ENCODE measurements around the gene PES1.

Gene PES1

DNA sequence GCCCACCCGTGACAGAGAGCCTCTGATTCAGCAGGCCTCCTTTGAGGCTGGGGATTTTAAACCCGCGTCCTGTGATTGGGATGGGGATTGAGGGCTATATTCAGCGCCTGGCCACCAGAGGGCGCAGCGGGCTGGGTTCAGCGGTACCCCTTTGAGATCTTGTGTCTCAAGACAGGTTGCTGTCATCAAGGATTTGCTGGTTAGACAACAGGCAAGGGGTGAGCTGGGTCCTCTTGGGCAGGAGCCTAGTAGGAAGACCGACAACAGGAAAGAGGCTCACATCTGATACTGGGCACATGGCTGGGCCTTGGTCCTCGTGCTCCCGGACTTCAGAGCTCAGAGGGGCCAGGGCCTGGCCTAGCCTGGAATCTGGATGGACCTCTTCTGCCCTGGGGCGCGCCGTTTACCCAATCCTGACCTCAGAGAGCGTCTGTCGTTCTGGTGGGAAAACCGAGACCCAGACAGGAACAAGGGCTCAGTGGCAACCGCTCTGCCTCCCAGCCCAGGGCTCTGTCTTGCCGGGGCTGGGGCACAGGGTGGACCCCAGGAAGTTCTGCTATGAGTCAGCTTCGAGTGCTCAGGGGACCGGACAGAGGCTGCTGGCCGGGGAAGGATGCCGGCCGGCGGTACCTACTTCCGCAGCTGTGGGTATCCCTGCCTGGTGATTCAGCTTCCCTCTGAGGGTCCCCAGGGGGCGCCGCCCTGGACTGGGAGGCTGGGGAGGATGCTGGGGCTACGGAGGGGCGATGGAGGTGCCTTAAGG lies 42.9 kb upstream of the PES1 start:
- TF ChIP-seq, protein P1, sequence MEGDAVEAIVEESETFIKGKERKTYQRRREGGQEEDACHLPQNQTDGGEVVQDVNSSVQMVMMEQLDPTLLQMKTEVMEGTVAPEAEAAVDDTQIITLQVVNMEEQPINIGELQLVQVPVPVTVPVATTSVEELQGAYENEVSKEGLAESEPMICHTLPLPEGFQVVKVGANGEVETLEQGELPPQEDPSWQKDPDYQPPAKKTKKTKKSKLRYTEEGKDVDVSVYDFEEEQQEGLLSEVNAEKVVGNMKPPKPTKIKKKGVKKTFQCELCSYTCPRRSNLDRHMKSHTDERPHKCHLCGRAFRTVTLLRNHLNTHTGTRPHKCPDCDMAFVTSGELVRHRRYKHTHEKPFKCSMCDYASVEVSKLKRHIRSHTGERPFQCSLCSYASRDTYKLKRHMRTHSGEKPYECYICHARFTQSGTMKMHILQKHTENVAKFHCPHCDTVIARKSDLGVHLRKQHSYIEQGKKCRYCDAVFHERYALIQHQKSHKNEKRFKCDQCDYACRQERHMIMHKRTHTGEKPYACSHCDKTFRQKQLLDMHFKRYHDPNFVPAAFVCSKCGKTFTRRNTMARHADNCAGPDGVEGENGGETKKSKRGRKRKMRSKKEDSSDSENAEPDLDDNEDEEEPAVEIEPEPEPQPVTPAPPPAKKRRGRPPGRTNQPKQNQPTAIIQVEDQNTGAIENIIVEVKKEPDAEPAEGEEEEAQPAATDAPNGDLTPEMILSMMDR (IDR thresholded peaks at IDR 0.05): peak; percentile 91

DNA sequence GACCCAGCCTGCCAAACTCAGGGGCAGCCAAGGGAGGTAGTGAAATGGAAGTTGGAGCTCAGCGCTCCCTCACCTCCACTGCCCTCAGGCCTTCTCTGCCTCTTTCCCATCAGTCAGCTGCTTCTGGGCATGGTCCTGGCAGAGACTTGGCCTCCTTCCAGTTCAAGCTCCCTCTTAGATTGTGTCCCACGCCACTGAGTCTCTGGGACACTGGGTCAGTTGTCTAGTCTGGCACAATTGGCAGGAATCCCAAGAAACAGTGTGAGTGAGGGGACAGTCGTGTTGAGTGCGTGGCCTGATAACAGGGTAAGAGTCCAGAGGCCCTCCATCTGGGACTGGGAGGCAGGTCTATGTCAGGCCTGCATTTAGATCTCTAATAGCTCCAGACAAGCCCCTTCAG lies 36.8 kb upstream of the PES1 start:
- TF ChIP-seq, protein P1 (IDR thresholded peaks at IDR 0.05): no peak

DNA sequence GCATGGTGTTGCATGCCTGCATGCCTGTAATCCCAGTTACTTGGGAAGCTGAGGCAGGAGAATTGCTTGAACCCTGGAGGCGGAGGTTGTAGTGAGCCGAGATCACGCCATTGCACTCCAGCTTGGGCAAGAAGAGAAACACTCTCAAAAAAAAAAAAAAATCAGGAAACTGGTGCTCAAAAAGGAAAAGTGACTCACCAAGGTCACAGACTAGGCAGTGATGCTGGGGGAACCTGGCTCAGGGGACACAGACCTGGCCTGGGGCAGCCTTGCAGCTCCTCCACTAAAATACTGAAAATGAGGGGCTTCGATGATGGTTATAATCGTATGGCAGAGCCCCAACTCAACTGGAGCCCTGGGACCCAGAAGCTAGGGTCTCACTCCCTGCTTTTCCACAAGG lies 35.8 kb upstream of the PES1 start:
- TF ChIP-seq, protein P1 (IDR thresholded peaks at IDR 0.05): no peak

DNA sequence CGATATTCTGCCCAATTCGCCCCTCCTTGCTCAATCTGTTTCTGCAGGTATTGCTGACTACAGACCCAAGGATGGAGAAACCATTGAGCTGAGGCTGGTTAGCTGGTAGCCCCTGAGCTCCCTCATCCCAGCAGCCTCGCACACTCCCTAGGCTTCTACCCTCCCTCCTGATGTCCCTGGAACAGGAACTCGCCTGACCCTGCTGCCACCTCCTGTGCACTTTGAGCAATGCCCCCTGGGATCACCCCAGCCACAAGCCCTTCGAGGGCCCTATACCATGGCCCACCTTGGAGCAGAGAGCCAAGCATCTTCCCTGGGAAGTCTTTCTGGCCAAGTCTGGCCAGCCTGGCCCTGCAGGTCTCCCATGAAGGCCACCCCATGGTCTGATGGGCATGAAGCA lies 34.7 kb upstream of the PES1 start:
- TF ChIP-seq, protein P1 (IDR thresholded peaks at IDR 0.05): no peak

DNA sequence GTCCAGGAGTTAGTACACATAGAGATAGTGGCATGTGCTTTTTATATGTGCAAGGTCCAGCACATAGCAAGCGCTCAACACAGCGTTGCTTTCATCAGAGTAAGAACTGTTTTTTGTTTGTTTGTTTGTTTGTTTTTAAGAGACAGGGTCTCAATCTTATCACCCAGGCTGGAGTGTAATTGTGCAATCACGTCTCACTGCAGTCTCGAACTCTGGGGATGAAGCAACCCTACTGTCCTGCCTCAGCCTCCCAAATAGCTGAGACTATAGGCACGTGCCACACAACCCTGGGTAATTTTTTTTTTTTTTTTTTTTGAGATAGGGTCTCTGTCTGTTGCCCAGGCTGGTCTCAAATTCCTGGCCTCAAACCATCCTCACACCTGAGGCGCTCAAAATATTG lies 26.1 kb upstream of the PES1 start:
- TF ChIP-seq, protein P1 (IDR thresholded peaks at IDR 0.05): no peak

DNA sequence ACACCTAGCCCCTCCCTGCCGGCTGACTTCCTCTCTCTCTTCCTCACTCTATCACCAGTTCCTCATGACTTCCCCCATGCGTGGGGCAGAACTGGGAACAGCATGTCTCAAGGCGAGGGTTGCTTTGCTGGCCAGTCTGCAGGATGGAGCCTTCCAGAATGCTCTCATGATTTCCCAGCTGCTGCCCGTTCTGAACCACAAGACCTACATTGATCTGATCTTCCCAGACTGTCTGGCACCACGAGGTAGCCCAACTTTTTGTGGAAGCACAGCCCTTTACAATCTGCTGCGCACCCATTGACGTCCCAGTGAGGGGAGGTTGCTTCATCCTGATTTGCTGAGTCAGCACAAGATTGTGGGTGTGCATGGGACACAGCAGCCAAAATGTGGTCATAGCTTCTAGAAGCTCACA lies 23.8 kb upstream of the PES1 start:
- TF ChIP-seq, protein P1 (IDR thresholded peaks at IDR 0.05): no peak

DNA sequence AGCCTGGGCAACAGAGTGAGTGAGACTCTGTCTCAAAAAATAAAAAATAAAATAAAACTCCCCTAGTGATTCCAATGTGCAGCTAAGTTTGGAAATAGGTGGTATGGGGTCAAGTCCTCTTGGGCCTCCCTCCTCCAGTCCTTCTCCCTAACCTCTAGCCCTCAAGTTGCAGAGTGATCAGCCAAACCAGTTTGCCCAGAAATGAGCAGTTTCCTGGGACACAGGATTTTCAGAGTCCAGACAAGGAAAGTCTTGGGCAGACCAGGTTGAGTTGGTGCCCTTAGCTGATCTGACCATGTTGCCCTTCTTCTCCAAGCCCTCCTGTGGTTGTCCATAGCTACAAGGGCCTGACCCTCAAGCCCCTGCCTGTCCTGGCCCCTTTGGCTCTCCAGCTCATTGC lies 23.2 kb upstream of the PES1 start:
- TF ChIP-seq, protein P1 (IDR thresholded peaks at IDR 0.05): no peak

DNA sequence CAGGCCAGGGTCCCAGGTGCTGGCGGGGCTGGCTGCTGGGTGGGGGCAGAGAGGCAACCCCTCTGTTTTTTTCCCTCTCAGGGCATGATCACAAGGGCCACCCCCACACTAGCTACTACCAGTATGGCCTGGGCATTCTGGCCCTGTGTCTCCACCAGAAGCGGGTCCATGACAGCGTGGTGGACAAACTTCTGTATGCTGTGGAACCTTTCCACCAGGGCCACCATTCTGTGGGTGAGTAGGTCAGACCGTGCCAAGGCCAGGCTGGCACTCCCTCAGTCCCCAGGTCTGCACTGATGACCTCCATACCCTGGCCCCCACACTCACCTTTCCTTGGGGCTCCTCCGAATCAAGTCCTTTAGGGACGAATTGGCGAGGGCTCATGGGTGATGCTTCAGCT lies 22.6 kb upstream of the PES1 start:
- TF ChIP-seq, protein P1 (IDR thresholded peaks at IDR 0.05): no peak

Measured in LNCAP (cell line).